GM18508 (cell line): Measurements from ENCODE around the gene C19orf67.
"Not testable (repeated sequence)": the region's sequence is repeated elsewhere in the genome, so short reads cannot be mapped to it uniquely, and the experiment has no call there.

ENCODE experiments used
- ATAC-seq: cut with Tn5 transposase; IDR thresholded peaks from one replicate; pipeline ENCODE4 v1.9.1; 2021; ENCODE audit warnings: moderate number of reproducible peaks; ENCODE audit not compliant: insufficient read depth, unreplicated experiment

The C19orf67 gene

GRCh38 chr19:14059093-14059480 lies 26.5 kb downstream of the C19orf67 start:
- ATAC-seq: no peak

- ATAC-seq: no peak
Measured at GRCh38 chr19:14058182-14059092, 27.1 kb downstream of the C19orf67 start.

- no peak for ATAC-seq
Measured at GRCh38 chr19:14056741-14057356, 28.7 kb downstream of the C19orf67 start.

GRCh38 chr19:14056069-14056666 lies 29.4 kb downstream of the C19orf67 start:
- no peak for ATAC-seq

- ATAC-seq: no peak
Measured at GRCh38 chr19:14055396-14055795, 30.2 kb downstream of the C19orf67 start.

GRCh38 chr19:14054721-14055120 lies 30.9 kb downstream of the C19orf67 start:
- ATAC-seq: no peak

- no peak for ATAC-seq
Measured at GRCh38 chr19:14054099-14054498, 31.5 kb downstream of the C19orf67 start.

GRCh38 chr19:14053500-14053899 lies 32.1 kb downstream of the C19orf67 start:
- ATAC-seq: no peak

GRCh38 chr19:14053032-14053431 lies 32.6 kb downstream of the C19orf67 start:
- no peak for ATAC-seq

- no peak for ATAC-seq
Measured at GRCh38 chr19:14052470-14052869, 33.1 kb downstream of the C19orf67 start.

- ATAC-seq: no peak
Measured at GRCh38 chr19:14051980-14052379, 33.6 kb downstream of the C19orf67 start.

- not testable (repeated sequence) for ATAC-seq
Measured at GRCh38 chr19:14050961-14051360, 34.6 kb downstream of the C19orf67 start.

- no peak for ATAC-seq
Measured at GRCh38 chr19:14050512-14050911, 35.1 kb downstream of the C19orf67 start.

- ATAC-seq: no peak
Measured at GRCh38 chr19:14048443-14049153, 37.0 kb downstream of the C19orf67 start.

GRCh38 chr19:14047866-14048265 lies 37.7 kb downstream of the C19orf67 start:
- ATAC-seq: not testable (repeated sequence)

GRCh38 chr19:14042659-14043608 lies 42.6 kb downstream of the C19orf67 start:
- ATAC-seq: not testable (repeated sequence)

GRCh38 chr19:14039181-14039580 lies 46.4 kb downstream of the C19orf67 start:
- no peak for ATAC-seq

GRCh38 chr19:14035706-14036105 lies 49.9 kb downstream of the C19orf67 start:
- no peak for ATAC-seq

- not testable (repeated sequence) for ATAC-seq
Measured at GRCh38 chr19:14035159-14035558, 50.4 kb downstream of the C19orf67 start.
